Measurements from ENCODE around the gene KRT80.

- TF ChIP-seq POLR2A (IDR thresholded peaks at IDR 0.05; ENCODE audit: low read length) (no peak), GATA1 (IDR thresholded peaks at IDR 0.05; ENCODE audit: low read depth, low read length) (no peak)
Observed at GRCh38 chr12:52207106-52207505, 15.3 kb upstream of the KRT80 start.

All from erythroblast (primary cell).